SU-DHL-6 (cell line): Measurements from ENCODE around the gene GAREM2.

Source experiments
- H2AFZ ChIP-seq: fragments of 200-600 bp; sonication (generic); 2 replicates; pipeline ENCODE4 v1.6.1; 2014; ENCODE audit warnings: low read depth, mild to moderate bottlenecking, moderate library complexity, mixed read lengths, antibody characterized with exemption, low read length; ENCODE audit not compliant: severe bottlenecking
- H3F3A ChIP-seq: fragments of 200-600 bp; shearing (Covaris generic); 2 replicates; pipeline ENCODE4 v1.6.0; 2016; ENCODE audit warnings: antibody characterized with exemption, mild to moderate bottlenecking; ENCODE audit not compliant: insufficient read depth
- H3K27ac ChIP-seq: fragments of 200-600 bp; sonication (generic); 2 replicates; pipeline ENCODE4 v1.5.1; 2016; ENCODE audit warnings: low read depth, mild to moderate bottlenecking, low read length, moderate library complexity, mixed read lengths
- H3K27me3 ChIP-seq: fragments of 200-600 bp; sonication (generic), shearing (Covaris generic); 2 replicates; pipeline ENCODE4 v1.6.0; 2014; ENCODE audit warnings: mild to moderate bottlenecking, low read length
- H3K36me3 ChIP-seq: fragments of 200-600 bp; sonication (generic); 2 replicates; pipeline ENCODE4 v1.6.1; 2014; ENCODE audit warnings: mild to moderate bottlenecking, low read length, mixed read lengths
- H3K4me2 ChIP-seq: fragments of 300-600, 200-600 bp; shearing (Covaris generic), sonication (generic); 2 replicates; pipeline ENCODE4 v1.6.0; 2014; ENCODE audit warnings: low read length, low read depth, mild to moderate bottlenecking; ENCODE audit not compliant: poor library complexity, severe bottlenecking
- H3K4me3 ChIP-seq: fragments of 200-600 bp; sonication (generic); 2 replicates; pipeline ENCODE4 v1.5.1; 2014; ENCODE audit warnings: antibody characterized with exemption, low read length, mild to moderate bottlenecking, mixed read lengths; ENCODE audit not compliant: insufficient read depth, poor library complexity, severe bottlenecking
- H3K79me2 ChIP-seq: fragments of 200-600 bp; sonication (generic); 2 replicates; pipeline ENCODE4 v1.6.1; 2014; ENCODE audit warnings: mild to moderate bottlenecking, low read length, moderate library complexity; ENCODE audit not compliant: insufficient read depth
- H3K9ac ChIP-seq: fragments of 200-600 bp; sonication (generic); 2 replicates; pipeline ENCODE4 v1.7.0; 2014; ENCODE audit warnings: mild to moderate bottlenecking, low read length
- H3K9me2 ChIP-seq: fragments of 200-600 bp; sonication (generic); replicated peaks from 2 replicates; pipeline ENCODE4 v1.6.1; 2014; ENCODE audit warnings: low read length; ENCODE audit not compliant: insufficient read depth
- H3K9me3 ChIP-seq: fragments of 200-600 bp; sonication (generic); 2 replicates; pipeline ENCODE4 v1.6.1; 2014; ENCODE audit warnings: low read length, mixed read lengths; ENCODE audit not compliant: insufficient read depth
- H4K20me1 ChIP-seq: fragments of 200-600 bp; sonication (generic); 2 replicates; pipeline ENCODE4 v1.6.1; 2014; ENCODE audit warnings: low read depth, mild to moderate bottlenecking, antibody characterized with exemption, low read length, moderate library complexity, mixed read lengths
- EZH2phosphoT487 ChIP-seq: fragments of 200-600 bp; sonication (generic), shearing (Covaris generic); conservative IDR thresholded peaks from 2 replicates; pipeline ENCODE4 v1.6.1; 2018; ENCODE audit warnings: mild to moderate bottlenecking, antibody characterized with exemption, low read length, moderate library complexity, mixed read lengths
- TF ChIP-seq, protein P1 (sequence below): fragments of 200-600 bp; sonication (generic); IDR thresholded peaks from one replicate; pipeline ENCODE4 v1.5.1; 2017; ENCODE audit warnings: antibody characterized with exemption, mild to moderate bottlenecking, low read length, moderate library complexity; ENCODE audit not compliant: insufficient read depth, poor library complexity, severe bottlenecking

GAREM2 gene

GRCh38 chr2:26217720-26218119 lies 44.8 kb downstream of the GAREM2 start:
- no peaks in the 10 kb centered on the region for H3K79me2 ChIP-seq
- H3K9me3 ChIP-seq, result peaks cover 3% of the 10 kb centered on the region; the same call in 1 of the 2 replicates
- H3K27me3 ChIP-seq, result no peaks in the 10 kb centered on the region
- H4K20me1 ChIP-seq, result no peaks in the 10 kb centered on the region
- no peak overlapping the region for H2AFZ ChIP-seq
- no peaks in the 10 kb centered on the region for H3K9me2 ChIP-seq
- H3K4me2 ChIP-seq, result no peak overlapping the region
- H3K36me3 ChIP-seq, result peaks cover 10% of the 10 kb centered on the region
- no peak overlapping the region for H3K27ac ChIP-seq
- no peak for TF ChIP-seq EZH2phosphoT487
- TF ChIP-seq, protein P1, sequence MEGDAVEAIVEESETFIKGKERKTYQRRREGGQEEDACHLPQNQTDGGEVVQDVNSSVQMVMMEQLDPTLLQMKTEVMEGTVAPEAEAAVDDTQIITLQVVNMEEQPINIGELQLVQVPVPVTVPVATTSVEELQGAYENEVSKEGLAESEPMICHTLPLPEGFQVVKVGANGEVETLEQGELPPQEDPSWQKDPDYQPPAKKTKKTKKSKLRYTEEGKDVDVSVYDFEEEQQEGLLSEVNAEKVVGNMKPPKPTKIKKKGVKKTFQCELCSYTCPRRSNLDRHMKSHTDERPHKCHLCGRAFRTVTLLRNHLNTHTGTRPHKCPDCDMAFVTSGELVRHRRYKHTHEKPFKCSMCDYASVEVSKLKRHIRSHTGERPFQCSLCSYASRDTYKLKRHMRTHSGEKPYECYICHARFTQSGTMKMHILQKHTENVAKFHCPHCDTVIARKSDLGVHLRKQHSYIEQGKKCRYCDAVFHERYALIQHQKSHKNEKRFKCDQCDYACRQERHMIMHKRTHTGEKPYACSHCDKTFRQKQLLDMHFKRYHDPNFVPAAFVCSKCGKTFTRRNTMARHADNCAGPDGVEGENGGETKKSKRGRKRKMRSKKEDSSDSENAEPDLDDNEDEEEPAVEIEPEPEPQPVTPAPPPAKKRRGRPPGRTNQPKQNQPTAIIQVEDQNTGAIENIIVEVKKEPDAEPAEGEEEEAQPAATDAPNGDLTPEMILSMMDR, result no peak
- no peak overlapping the region for H3K4me3 ChIP-seq
- no peaks in the 10 kb centered on the region for H3F3A ChIP-seq
- no peak overlapping the region for H3K9ac ChIP-seq

DNA sequence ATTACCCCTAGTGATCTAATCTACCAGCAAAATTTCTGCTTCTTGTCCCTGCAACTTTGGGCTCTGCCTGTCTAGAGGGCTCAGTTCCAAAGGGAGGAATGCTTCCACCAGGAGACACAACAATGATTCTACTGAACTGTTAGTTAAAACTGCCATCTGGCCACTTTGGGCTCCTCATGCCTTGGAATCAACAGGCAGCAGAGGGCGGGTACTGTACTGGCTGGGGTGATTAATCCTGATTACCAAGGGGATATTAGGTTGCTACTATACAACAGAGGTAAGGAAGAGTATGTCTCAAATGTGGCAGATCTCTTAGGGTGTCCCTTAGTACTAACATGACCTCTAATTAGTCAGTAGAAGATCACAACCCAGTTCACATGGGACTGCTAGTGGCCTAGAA lies 50.1 kb downstream of the GAREM2 start:
- Histone ChIP-seq H3K9me2 (no peaks in the 10 kb centered on the region), H3K27ac (no peak overlapping the region), H2AFZ (no peak overlapping the region), H4K20me1 (no peaks in the 10 kb centered on the region), H3K9me3 (peaks cover 2% of the 10 kb centered on the region; the same call in 1 of the 2 replicates), H3K9ac (no peak overlapping the region), H3K27me3 (no peaks in the 10 kb centered on the region), H3K79me2 (no peaks in the 10 kb centered on the region), H3K36me3 (peaks cover 31% of the 10 kb centered on the region), H3F3A (no peaks in the 10 kb centered on the region), H3K4me2 (no peak overlapping the region), H3K4me3 (no peak overlapping the region)
- TF ChIP-seq, protein P1, result no peak
- no peak for TF ChIP-seq EZH2phosphoT487

DNA sequence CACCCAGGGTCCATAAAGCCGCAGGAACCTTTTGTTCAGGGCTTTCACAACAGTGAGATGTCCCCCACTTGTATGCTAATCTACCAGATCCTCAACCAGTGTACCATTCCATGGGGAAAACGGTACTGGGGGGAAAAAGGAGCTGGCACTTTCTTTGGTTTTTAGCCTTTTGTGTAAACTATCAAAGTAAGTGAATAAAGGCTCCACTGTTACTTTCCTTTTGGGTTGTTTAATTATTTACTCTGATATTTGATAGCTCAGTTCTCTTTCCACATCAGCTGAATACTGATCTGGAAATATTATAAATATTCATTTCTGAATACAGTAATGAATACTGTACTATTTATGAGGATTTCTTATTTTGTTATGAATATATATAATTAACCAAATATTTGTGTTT lies 51.2 kb downstream of the GAREM2 start:
- Histone ChIP-seq H3K27ac (no peak overlapping the region), H3K79me2 (no peaks in the 10 kb centered on the region), H3F3A (no peaks in the 10 kb centered on the region), H3K4me2 (no peak overlapping the region), H3K9me3 (no peaks in the 10 kb centered on the region), H4K20me1 (no peaks in the 10 kb centered on the region), H3K4me3 (no peak overlapping the region), H2AFZ (no peak overlapping the region), H3K9me2 (no peaks in the 10 kb centered on the region), H3K36me3 (peaks cover 33% of the 10 kb centered on the region), H3K27me3 (no peaks in the 10 kb centered on the region), H3K9ac (no peak overlapping the region)
- TF ChIP-seq, protein P1, result no peak
- no peak for TF ChIP-seq EZH2phosphoT487

DNA sequence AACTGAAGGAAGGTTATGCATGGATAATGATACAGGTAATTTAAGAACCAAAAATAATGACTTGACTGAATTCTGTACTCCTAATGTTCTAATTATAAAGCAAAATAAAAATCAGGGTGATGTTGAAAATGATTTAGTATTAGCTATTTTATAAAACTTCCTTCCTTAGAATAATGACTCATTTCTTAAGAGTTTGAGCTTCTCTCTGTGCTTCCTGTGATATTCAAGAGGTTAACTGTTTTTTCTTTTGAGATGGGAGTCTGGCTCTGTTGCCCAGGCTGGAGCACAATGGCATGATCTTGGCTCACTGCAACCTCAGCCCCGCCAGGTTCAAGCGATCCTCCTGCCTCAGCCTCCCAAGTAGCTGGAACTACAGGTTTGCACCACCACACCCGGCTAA lies 56.7 kb downstream of the GAREM2 start:
- H3K4me2 ChIP-seq, result no peak overlapping the region
- peaks cover 51% of the 10 kb centered on the region; the same call in 1 of the 2 replicates for H3K36me3 ChIP-seq
- no peaks in the 10 kb centered on the region for H3K79me2 ChIP-seq
- TF ChIP-seq EZH2phosphoT487, result no peak
- TF ChIP-seq, protein P1, result no peak
- H3K27ac ChIP-seq, result no peak overlapping the region
- no peaks in the 10 kb centered on the region for H4K20me1 ChIP-seq
- no peaks in the 10 kb centered on the region for H3K9me2 ChIP-seq
- H3F3A ChIP-seq, result no peaks in the 10 kb centered on the region
- H2AFZ ChIP-seq, result no peak overlapping the region
- no peaks in the 10 kb centered on the region for H3K9me3 ChIP-seq
- H3K9ac ChIP-seq, result no peak overlapping the region
- H3K27me3 ChIP-seq, result no peaks in the 10 kb centered on the region
- H3K4me3 ChIP-seq, result no peak overlapping the region
